Raji (cell line): ENCODE data around the gene WDR7.

Source experiments
- POLR2A ChIP-seq: IDR thresholded peaks from 2 replicates; pipeline ENCODE4 v1.6.1; 2011; ENCODE audit warnings: low read depth, low read length, control low read depth; ENCODE audit not compliant: insufficient read depth

The WDR7 gene

GRCh38 chr18:57026316-57026715 is 375.2 kb downstream of the WDR7 start:
- TF ChIP-seq POLR2A, result no peak

- TF ChIP-seq POLR2A, result no peak
Observed at GRCh38 chr18:57027190-57027708, 376.1 kb downstream of the WDR7 start.

GRCh38 chr18:57029761-57030160 is 378.6 kb downstream of the WDR7 start:
- no peak for TF ChIP-seq POLR2A

- no peak for TF ChIP-seq POLR2A
Observed at GRCh38 chr18:57030417-57030816, 379.3 kb downstream of the WDR7 start.

- no peak for TF ChIP-seq POLR2A
Observed at GRCh38 chr18:57035590-57035989, 384.4 kb downstream of the WDR7 start.

GRCh38 chr18:57038395-57038794 is 387.2 kb downstream of the WDR7 start:
- no peak for TF ChIP-seq POLR2A

- TF ChIP-seq POLR2A, result no peak
Observed at GRCh38 chr18:57040175-57040574, 389.0 kb downstream of the WDR7 start.

GRCh38 chr18:57043241-57043640 is 392.1 kb downstream of the WDR7 start:
- no peak for TF ChIP-seq POLR2A

- no peak for TF ChIP-seq POLR2A
Observed at GRCh38 chr18:57048351-57048750, 397.2 kb downstream of the WDR7 start.

- TF ChIP-seq POLR2A, result no peak
Observed at GRCh38 chr18:57048859-57049258, 397.7 kb downstream of the WDR7 start.

GRCh38 chr18:57050310-57050949 is 399.3 kb downstream of the WDR7 start:
- TF ChIP-seq POLR2A, result no peak

- no peak for TF ChIP-seq POLR2A
Observed at GRCh38 chr18:57051021-57051656, 400.0 kb downstream of the WDR7 start.

- TF ChIP-seq POLR2A, result no peak
Observed at GRCh38 chr18:57051657-57052044, 400.5 kb downstream of the WDR7 start.

GRCh38 chr18:57052173-57052572 is 401.0 kb downstream of the WDR7 start:
- no peak for TF ChIP-seq POLR2A

GRCh38 chr18:57052759-57053158 is 401.6 kb downstream of the WDR7 start:
- no peak for TF ChIP-seq POLR2A

- TF ChIP-seq POLR2A, result no peak
Observed at GRCh38 chr18:57054891-57055290, 403.7 kb downstream of the WDR7 start.

GRCh38 chr18:57057890-57058289 is 406.7 kb downstream of the WDR7 start:
- TF ChIP-seq POLR2A, result no peak
